HG03439 (cell line): Measurements from ENCODE around the gene SIGLEC7.

Source experiments
- ATAC-seq: cut with Tn5 transposase; IDR thresholded peaks from one replicate; pipeline ENCODE4 v1.9.1; 2021; ENCODE audit warnings: mild to moderate bottlenecking, moderate library complexity; ENCODE audit not compliant: unreplicated experiment

Gene SIGLEC7

DNA sequence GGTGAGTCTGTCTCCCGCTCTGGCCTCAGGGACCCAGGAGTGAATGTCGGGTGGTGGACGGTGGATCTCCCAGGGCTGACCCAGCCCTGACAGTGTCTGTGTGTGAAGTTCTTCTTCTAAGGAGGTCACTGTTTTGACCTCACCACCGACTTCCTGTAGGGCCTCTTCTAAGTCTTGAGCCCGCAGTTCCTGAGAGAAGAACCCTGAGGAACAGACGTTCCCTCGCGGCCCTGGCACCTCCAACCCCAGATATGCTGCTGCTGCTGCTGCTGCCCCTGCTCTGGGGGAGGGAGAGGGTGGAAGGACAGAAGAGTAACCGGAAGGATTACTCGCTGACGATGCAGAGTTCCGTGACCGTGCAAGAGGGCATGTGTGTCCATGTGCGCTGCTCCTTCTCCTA lies at the start of gene SIGLEC7:
Gene SIGLEC7 (plus strand): TSS at position 183 of the 400 bp plus-strand sequence. CDS start 69 bp downstream, at position 252.
- ATAC-seq, result no peak

DNA sequence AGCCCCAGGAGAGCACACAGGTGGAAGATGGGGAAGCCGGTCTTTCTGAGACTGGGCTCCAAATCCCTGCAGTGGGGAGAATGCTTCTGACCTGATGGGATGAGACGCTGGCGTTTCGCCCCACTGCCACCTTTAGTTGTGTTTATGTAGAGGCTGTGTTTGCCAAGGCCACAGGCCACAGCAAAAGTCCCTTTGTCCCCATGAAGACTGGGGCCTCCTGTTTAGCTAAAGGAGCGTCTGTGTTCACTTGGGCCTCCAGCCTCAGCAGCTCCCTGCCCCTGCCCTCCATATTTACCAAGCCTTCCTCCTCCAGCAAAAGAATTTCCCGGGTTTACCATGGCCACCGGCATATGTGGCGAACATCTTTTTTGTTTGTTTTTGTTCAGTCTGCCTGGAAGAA lies 49.0 kb upstream of the SIGLEC7 start:
- ATAC-seq, result no peak

DNA sequence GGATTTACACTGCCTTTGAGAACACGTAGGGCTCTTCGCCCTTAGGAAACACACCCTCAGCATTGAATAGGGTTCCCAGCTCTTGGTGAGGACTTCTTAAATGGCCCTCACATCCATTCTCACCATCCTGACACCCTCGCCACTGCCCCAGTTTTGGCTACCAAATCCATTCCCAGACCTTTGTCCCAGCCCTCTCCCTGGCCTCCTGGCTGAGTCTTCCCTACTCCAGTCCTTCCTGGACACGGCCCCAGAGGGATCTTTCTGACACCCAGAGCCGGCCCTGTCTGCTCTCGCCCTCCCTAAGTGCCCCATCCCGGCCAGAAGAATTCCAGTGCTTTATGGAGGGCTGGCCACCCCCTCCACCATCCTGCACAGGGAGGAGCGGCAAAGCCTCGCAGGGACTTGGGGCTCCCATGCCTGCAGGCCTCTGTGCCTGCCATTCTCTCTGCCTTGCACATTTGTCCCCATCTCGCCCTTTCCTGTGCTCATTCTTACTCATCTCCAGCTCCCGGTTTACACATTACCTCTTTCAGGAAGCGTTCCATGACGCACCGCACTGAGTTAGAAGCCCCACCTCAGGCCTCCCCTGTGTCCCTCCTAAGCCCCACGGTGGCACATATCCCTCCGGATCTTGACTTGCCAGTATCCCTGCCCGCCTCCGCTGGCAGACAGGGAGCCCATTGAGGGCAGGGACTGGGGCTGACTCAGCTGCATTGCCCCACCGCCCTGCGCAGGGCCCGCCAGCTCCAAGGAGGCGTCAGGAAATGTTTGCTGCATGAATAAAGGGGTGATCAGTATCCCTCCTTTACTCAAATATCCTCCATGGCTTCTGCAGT lies 48.4 kb upstream of the SIGLEC7 start:
- ATAC-seq, result no peak

DNA sequence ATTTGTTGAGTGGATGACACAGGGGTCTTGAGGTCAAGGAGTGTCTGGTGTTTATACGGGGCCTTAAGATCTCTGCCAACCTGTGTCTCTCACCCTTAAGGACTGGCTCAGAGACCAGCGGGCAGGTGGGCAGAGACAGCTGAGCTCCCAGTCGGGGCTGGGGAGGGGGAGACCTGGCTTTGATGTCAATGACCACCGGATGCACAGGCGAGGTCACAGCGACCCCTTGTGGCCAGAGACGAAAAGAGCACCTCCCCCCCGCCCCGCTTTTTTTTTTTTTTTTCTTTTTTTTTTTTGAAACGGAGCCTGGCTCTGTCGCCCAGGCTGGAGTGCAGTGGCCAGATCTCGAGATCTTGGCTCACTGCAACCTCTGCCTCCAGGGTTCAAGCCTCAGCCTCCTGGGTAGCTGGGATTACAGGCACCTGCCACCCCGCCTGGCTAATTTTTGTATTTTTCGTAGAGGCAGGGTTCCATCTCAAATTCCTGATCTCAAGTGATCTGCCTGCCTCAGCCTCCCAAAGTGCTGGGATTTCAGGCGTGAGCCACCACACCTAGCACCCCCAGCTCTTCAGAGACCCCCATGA lies 47.3 kb upstream of the SIGLEC7 start:
- no peak for ATAC-seq

DNA sequence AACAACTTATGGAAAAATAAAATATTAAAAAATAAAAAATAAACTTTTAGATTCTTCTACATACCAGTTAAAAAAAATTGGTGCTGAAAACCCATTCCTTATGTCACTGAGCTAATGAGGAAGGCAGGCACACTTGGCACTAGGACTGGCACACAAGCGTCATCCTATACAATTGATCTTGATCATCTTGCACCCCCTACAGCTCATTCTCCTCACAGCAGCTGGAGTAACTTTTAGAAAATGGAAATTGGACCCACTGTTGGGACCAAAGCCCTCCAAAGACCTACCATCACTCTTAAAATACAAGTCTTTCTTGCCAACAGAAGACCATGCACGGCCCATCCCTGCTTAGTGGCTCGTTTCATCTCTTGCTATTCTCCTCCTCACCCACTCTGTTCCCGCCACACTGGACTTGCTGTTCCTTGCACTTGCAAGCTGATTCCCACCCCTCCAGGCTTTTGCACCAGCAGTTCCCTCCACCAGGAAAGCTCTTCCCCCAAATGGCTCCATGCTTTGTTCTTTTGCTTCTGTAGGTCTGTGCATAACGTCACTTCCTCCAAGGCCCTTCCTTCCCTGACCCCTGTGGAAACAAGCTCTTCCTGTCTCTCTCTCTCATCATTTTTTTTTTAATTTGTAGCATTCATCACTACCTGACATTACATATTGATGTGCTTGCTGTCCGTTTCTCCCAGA lies 45.5 kb upstream of the SIGLEC7 start:
- ATAC-seq, result no peak

DNA sequence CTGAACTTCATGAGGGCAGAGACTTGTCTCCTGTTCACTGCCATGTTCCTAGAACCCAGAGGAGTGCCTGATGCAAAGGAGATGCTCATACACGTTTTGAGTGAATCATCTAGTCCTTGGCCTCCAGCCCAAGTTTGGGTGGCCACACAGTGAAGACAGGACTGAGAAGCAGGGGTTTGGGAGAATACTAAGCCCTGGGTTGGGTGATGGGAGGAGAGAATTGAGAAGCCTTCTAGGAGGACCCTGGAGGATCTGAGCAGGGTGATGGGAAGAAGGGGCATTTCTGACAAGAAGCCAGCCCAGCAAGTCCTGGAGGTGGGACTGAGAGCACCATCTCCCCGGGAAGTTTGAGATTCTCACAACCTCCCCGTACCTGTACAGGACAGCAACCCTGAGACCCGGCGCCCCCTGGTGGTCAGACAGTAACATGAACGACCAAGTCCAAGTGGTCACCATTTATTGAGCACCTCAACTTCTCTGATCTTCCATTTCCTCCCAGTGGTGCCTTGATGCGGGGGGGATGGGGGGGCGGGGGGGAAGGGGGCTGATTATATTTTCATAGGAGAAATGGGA lies 44.8 kb upstream of the SIGLEC7 start:
- ATAC-seq, result no peak

DNA sequence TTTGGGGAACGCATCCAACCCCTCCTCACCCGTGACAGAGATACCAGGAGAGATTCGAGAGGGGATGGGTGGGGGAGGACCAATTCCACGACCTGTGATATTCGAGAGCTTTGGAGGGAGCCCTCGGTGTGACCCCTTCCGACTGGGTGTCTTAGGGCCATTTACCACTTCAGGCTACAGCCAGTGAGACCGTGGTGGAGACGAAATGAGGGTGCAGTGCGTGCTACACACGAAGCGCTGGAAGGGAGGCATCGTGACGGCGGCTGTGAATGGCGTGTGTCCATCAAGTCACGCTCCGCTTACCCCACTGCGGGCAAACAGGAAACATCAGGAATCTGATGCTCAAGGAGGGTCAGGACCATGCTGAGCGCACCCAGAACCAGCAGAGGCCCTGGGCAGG lies 44.3 kb upstream of the SIGLEC7 start:
- ATAC-seq, result no peak

DNA sequence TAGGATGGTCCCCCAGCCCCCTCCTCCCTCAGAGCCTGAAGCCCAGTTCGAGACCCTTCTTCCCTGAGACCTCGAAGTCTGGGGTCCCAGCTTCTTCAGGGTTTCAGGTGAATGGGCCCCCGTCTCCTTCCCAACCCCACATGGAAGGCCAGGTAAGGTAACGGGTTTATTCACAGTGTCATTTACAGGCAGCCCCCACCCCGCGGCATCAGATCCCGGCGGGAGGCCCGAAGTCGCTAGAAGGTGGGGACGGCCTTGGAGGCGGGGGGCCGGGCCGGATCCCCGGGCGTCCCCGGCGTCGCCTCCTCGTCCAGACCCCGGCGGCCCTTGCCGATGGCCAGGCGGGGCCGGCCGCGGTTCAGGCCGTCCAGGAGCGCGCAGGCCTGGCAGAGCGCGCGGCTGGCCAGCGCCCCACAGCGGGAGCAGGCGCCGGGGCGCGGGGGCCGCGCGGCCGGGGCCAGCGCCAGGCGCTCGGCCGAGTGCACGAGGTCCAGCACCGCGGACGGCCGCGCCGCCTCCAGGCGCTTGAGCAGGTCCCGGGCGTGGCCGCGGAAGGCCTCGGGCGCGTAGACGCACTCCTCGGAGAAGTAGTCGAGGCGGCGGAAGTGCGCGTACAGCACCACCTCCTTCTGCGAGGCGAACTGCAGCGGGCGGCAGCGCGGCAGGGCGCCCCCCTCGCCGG lies 43.6 kb upstream of the SIGLEC7 start:
- ATAC-seq, result no peak

DNA sequence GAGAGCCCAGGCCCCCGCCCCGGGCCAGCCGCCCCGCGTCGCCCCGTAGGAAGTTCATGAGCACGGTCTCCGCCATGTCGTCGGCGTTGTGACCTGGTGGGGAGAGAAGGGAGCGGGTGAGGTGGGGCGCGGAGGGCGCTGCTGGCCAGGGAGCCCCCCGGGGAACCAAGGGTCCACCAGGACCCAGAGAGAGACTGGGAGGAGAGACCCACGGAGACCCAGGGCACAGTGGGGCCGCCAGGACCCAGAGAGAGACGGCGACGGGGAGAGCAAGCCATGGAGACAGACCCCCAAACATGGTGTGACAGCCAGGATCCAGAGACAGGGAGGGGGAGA lies 43.1 kb upstream of the SIGLEC7 start:
- no peak for ATAC-seq

DNA sequence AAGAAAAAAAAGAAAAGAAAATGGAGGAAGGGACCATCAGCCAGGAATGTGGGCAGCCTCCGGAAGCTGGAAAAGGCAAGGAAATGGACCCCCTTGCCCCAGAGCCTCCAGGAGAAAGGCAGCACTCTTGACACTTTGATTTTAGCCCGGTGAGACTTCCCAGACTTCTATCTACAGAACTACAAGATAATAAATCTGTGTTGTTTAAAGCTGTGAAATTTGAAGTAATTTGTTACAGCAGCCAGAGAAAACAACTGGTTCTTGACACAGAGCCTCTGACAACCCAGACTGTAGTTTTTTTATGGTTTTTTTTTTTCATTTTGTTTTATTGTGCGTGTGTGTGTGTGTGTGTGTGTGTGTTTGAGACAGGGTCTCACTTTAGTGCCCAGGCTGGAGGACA lies 41.5 kb upstream of the SIGLEC7 start:
- ATAC-seq, result no peak

DNA sequence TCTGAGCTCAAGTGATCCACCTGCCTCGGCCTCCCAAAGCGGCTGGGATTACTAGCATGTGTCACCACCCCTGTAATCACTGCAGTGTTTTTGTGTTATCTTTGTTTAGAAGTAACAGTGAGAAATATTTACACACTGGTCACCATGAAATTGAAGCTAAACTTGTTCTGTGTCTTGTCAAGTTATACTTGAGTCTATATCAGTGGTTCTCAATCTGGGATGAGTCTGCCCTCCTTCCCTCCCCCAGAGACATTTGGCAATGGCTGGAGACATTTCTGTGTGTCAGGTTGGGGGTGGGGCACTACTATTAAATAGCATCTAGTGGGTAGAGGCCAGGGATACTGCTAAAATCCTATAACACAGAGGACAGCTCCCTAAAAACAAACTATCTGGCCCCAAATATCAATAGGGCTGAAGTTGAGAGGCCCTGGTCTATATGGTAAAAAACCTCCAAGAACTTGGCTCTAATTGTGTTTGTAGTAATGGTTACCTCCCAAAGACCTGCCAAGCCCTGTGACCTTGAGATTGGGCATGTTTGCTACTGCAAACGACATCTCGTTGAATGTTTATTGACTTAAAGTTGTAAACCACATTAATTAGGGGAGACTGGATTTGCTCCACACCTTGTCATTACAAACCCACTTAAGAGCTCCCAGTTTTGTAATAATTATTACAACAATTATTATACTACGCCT lies 40.8 kb upstream of the SIGLEC7 start:
- no peak for ATAC-seq

DNA sequence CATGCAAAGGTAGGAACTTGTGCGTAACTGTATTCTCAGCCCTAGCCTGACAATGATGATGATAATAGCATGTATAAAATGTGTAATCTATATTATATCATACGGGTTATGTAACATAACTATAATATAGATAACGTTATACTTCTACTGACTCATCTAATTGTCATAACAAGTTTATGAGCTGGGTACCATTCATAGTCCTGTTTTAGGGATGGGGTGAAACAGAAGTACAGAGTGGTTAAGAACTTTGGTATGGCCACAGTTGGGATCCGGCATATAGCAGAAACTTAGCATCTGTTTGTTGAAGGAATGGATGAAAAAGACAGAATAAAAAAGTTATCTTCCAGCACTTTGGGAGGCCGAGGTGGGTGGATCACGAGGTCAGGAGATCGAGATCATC lies 39.1 kb upstream of the SIGLEC7 start:
- ATAC-seq, result no peak

DNA sequence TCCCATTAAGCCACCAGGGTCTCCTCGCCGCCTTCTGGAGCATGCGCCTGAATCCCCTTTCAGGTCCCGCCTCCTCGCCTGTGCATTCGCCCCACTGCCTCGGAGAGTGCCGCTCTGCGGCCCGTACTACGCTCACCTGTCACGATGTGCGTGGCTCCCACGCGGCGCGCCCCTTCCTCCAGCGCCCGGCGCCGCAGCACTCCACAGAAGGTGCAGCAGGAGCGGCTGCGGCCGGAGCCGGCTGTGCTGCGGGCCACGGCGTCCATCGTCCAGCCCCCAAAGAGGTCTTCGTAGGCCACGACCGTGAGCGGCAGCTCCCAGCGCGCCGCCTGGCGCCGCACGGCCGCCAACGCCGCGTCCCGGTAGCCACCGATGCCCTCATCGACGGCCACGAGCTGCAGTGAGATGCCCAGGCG lies 38.2 kb upstream of the SIGLEC7 start:
- ATAC-seq, result no peak

DNA sequence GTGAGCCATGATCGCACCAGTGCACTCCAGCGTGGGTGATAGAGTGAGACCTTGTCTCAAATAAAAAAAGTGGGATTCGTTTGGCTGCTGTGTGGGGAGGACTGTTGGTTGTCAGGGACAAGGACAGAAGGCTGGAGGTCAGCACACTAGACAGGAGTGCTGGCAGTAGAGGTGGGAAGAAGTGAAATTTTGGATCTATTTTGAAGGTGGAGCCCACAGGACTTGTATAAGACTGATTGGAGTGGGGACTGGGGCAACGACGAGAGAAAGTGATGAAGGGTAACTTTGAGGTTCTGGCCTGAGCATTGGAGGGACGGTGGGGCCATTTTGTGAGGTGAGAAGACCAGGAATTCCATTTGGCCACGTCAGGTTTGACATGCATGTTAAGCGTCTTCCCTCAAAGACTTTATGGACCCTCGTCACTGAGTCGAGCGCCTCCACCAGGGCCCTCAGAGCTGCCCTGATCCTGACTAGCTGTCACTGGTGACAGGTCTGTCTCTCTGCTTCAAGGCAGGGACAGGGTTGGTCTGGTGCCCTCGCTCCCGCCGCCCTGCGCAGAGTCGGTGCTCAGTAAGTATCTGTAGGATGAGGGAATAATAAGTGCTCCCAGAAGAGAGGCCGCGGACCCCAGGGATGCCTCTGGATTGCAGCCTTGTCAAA lies 34.6 kb upstream of the SIGLEC7 start:
- ATAC-seq, result peak; percentile 4

DNA sequence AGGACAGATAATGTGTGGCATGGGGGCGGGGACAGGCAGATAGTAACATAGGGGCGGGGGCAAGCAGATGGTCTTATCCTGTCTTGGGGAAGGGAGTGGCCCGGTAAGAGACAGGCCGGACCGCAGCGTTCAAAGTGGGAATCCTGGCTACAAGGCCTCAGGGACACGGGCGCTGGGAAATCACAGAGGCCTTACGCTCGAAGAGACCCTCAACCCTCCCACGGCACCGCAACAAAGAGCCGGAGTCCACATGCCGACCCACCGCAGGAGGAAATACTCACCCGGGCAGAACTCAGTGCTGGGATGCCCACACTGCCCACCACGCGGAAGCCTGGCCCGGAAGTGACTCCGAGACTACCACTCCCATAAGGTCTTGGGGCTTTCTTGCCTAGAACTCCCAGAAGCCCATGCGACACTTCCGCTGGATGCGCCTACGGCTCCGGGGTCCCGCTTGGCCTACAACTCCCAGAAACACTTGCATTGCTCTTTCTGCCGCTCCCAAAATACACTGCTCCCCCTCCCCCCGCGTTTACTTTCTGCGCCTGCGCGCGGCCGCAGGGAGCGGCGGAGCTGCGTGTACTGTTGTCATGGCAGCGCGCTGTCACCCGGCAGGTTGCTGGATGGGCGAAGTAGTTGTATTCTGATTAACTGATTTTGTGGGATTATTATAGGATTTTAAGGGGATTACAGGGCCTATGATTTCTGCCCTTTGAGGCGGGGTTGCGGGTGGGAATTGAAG lies 33.9 kb upstream of the SIGLEC7 start, which contains the start of gene CTU1:
Gene CTU1 (minus strand): TSS at position 344 of the 739 bp plus-strand sequence. CDS start 3,840 bp downstream, outside the sequence.
- peak; percentile 97 for ATAC-seq

DNA sequence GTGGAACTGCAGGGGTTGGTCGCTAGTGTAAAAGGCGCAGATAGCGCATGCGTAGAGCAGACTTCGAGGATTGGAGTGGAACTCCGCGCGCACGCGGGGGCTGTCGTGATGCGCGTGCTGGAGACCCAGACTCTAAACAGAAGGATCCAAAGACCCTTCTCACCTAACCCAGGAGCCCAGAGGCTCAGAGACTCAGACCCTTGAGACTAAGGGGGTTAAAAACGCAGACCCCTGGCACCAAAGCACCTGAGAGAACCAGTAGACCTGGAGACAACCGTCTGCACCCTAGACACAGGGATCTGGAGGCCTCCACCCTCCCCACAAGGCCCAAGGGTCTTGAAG lies 33.3 kb upstream of the SIGLEC7 start:
- ATAC-seq, result peak; percentile 31

DNA sequence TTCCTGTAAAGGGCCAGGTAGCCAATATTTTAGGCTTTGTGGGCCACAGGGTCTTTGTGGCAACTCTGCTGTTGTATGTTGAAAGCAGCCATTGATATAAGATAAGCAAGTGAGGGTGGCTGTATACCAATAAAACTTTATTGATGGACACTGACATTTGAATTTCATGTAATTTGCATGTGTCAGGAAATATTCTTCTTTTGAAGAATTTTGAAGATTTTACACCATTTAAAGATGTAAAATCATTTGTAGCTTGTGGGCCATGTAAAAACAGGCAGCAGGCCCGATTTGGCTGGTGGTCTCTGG lies 31.5 kb upstream of the SIGLEC7 start:
- ATAC-seq, result no peak

DNA sequence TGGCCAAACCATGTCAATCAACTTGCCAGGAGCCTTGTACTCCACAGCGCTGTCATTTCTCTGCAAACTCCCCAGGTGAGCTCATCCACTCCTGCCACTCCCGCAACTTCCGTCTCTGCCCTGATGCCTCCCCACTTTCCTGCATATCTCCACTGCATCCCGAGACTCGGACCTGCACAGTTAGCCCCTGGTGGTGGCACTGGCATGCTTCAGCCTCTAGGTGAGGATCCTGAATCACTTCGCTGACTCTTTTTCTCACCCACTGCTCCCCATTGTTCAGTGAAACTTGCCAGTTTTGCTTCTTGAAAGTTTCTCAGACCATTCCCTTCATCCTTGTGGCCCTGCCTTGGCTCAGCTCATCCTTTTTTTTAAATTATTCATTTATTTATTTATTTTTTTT lies 30.5 kb upstream of the SIGLEC7 start:
- ATAC-seq, result no peak

DNA sequence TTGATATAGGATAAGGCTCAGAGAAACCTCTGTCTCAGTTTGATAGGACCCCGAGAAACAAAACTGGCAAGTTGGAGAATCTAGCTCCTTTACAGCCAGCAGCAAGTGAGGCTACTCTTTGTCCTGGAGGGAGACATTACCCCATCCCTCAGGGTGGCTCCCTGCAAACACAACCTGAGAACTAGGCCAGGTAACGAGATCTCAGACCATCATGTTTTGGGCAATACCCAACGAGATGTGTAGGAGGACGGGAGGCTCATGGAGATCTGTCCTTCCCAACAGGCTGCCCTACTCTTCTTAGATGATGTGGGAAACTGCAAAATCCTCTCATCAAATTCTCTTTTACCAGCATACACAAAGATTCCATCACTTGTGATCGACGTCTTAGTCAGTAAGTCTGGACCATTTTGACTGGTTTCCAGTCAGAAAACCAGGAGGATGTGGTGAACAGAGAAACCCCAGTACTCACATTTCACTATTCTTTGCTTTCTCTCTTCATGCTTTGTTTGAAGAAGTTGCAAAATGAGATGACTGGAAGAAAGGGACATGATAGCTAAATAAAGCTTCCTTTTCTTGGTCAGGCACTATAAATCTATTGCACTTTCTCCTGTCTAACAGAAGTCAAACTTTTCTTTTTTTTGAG lies 27.9 kb upstream of the SIGLEC7 start:
- ATAC-seq, result no peak
